AML-193 (cell line): ENCODE measurements around the gene BFSP1.
A peak's percentile ranks its signal among the peaks of the same experiment; 100 is the strongest.

ENCODE experiments used
- DNase-seq, 2 experiments: peaks; one replicate each; lab custom pipeline; 2025; lab: John Stamatoyannopoulos, UW

Gene BFSP1

DNA sequence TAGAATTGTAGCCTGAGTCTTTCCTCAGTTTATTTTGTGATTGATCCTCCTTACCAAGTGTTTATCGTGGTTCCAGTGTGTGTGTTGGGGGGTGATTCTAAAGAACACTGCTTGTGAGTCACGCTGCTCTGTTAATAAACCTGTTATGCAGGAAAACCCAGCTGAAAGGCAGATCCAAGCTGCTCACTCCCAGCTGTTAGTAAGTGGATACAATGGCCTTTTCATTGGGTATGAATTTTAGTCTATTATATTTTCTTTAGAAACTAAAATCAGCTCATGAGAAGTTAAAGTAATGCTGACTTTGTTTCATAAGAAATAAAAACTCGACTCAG, 26.5 kb upstream of the BFSP1 start:
- no peak for DNase-seq

DNA sequence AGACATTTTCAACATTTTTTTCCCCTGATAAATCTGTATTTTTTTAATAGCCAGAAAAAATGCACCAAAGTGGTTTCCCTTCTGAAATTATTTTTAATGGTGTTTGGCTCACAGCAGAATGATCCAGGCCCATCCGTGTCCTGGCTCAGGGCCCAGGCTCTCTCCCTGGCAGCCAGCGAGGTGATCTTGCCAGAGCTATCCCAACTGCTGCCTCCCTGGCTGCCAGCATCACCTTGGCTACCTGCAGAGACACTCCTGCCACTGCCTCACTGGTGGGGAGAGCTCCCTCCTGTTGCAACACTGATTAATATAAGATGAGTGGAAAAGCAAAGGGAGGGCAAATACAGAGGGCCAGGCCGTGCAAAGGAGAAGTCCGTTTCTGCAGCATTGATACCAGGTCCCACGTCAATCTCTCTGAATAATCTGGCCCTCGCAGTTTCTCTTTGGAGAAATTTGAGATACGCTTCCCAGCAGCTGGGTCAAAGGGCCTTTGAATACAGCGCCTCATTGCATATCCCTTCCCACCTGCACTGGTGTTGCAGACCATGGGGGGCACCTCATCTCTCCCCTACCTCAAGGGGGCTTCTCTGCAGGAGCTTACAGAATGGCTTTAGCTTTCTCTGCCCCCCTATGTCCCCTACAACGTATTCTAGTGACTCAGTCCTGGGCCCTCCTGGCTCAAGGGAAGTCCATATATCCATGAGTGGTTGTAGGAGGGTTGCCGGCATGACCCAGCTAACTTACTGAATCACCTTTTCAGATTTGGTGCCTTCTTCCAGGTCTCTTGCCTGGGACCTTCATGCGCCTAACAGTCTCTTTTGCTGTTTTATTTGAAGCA, 25.9 kb upstream of the BFSP1 start:
- DNase-seq: no peak

GRCh38 chr20:17555106-17555505, 23.9 kb upstream of the BFSP1 start:
- DNase-seq: no peak

- no peak for DNase-seq
These were observed 18.0 kb upstream of the BFSP1 start for GRCh38 chr20:17549131-17549530.

GRCh38 chr20:17545127-17545526, 13.9 kb upstream of the BFSP1 start:
- no peak for DNase-seq

GRCh38 chr20:17543531-17544131, 12.5 kb upstream of the BFSP1 start:
- no peak for DNase-seq

GRCh38 chr20:17542993-17543412, 11.8 kb upstream of the BFSP1 start:
- no peak for DNase-seq

- no peak for DNase-seq
These were observed 11.3 kb upstream of the BFSP1 start for GRCh38 chr20:17542481-17542880.

DNA sequence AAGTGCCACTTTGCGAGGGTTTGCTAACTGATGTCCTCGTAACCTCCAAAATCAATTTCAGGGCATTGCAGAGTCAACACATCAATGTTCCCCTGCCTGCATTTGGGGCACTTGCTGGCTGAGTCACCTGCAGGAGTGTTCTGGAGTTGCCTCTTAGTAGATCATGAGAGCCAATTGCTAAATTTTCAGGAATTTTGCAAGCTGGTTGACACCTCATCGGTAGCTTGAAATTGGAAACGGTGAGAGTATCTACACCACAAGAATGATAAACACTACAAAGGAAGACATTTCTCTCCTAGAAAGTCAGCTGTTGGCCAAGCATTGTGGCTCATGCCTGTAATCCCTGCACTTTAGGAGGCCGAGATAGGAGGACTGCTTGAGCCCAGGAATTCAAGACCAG, 10.8 kb upstream of the BFSP1 start:
- no peak for DNase-seq

DNA sequence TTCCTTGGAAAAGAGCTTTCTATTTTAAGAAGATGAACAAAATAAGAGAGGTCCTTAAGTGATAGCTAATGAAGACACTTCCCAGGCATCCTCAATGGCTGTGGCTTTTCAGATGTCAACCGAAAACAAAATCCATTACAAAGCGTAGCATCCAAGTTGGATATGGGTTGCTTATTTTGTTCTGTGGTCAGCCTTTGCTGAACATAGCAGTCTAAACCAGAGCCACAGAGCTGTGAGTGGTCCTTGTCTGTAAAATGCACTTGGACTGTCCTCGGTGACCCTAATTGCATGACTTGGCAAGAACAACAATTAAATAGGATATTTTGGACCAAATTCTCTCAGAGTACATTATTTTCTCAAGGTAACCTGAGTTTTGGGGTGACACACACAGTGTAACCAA, 10.4 kb upstream of the BFSP1 start:
- no peak for DNase-seq

DNA sequence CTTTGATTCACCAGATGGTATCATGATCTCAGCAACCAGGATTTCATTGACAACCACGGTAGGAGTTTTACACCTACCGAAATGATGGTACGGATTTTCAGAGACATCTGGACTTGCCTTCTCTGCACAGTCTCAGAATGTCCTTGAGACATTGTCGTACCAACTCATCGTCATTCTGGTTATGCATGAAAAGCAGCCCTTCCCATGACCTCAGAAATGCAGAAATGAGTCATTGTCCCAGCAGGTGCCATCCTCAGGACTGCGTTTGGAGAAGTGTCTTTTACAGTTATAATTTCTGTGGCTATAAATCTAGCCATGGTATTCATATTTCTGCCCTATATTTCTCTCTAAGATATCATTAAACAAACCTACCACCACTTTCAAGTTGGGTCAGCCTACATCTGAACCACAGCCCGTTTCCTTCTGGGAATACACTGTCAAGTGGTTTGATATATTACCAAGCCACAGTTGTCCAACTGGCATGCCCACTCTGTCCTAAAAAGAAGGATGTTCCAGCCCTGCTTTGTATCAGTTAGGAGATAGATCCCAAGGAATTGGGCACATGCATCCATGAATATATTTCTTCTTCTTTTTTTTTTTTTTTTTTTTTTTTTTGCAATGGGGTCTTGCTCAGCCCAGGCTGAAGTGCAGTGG, 7.5 kb upstream of the BFSP1 start:
- DNase-seq: no peak

DNA sequence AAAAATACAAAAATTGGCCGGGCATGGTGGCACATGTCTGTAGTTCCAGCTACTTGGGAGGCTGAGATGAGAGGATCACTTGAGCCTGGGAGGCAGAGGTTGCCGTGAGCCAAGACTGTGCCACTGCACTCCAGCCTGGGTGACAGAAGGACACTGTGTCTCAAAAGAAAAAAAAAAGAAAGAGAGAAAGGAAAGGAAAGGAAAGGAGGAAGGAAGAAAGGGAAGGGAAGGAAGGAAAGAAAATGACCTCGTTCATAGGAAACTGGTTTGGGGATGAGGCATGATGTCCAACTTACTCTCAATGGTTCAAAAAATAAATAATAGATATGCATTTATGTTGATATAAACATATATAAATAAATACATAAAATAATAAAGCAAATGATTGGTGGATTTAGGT, 6.8 kb upstream of the BFSP1 start:
- DNase-seq: no peak

DNA sequence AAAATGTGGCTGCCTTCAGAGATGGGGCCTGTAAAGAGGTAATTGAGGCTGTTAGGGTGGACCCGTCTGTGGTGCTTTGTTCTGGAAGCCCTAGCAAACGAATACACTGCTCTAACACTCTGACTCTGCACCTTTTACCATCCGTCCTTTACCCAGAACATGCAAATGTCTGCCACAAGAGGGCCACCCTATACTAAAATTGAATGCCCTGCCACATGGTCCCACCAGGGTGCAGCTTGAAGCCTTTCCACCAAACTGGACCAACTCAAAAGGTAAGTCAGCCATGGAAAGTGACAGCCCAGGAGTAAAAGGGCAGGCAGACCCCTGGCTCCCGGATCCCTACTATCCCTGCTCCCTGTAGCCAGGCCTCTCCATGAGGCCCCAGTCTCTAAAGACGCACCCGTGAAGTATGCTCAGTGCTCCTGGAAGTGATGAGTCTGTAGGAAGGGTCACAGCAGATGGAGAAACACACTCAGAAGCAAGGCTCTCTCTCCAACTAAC, 5.8 kb upstream of the BFSP1 start:
- DNase-seq: peak; percentile 65 to 66

GRCh38 chr20:17534077-17534476, 2.9 kb upstream of the BFSP1 start:
- no peak for DNase-seq

GRCh38 chr20:17533396-17533795, 2.2 kb upstream of the BFSP1 start:
- peak; percentile 5 to 17 for DNase-seq

DNA sequence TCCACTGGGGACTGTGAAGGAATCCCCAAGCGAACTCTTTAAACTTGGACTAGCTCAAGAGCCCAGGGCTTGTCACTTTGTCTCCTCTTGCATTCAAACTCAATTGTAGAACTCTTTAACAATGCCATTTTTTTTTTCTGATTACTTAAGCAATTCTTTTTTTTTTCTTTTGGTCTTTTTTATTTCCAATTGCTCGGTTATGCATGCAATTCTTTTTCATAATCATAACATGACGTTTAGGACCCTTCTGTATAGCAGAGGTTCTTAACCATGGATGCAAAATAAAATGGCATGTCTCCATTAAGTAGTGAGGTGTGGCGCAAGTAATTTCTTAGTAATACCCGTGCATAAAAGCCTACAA, 466 bp upstream of the BFSP1 start:
- no peak for DNase-seq

- no peak for DNase-seq
These were observed 1.0 kb downstream of the BFSP1 start for GRCh38 chr20:17530153-17530552.

DNA sequence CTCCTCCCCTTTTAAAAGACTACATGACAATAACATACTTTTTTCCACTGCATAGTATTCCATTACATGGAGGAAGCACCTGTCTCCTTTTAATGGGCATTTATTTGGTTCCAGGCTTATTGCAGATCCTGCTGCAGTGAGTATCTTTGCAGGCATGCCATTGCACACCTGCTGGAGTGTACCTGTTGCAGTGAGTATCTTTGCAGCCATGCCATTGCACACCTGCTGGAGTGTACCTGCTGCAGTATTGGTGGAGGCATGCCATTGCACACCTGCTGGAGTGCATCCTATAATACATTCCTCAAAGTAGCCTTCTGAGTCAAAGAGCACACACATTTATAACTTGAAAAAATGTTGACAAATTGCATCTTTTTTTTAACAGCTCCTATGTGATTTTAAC, 1.6 kb downstream of the BFSP1 start:
- DNase-seq: no peak

DNA sequence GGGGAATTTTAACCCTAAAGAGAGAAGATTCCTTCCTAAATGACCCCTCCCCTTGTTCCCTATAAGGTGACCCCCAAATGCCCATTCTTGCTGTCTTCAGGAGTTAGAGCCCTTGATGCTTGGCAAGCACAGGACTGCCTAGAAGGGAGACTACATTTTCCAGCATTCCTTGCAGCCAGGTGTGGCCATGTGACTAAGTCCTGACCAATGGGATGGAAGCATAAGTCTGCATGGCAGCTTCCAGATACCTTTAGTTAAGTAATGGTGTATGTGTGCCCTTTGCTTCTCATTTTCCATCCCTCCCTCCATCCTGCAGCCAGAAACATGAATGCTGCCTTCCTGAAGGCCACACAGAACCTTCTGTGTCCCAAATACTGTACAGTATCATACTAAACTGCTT, 5.5 kb downstream of the BFSP1 start:
- DNase-seq: no peak

- no peak for DNase-seq
These were observed 6.0 kb downstream of the BFSP1 start for GRCh38 chr20:17525132-17525531.

- DNase-seq: no peak
These were observed 6.6 kb downstream of the BFSP1 start for GRCh38 chr20:17524560-17524959.

DNA sequence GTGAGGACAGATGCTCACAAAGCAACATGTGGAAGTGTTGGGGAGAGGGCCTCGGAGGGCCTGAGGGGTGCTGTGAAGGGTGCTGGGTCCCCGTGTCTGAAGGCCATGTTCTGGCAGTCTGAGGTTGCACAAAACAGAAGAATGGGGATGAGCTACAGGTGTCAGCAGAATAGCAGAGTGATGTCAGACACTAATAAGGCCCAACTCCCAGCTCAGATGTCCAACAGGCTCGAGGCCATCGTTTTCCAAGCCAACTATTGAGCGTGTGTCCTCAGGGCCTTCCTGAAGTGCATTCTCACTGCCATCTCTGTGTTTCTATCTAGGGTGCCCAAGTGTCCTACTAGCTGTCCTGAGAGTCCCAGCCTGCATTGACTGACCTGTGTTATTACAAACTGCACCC, 7.9 kb downstream of the BFSP1 start:
- no peak for DNase-seq

- no peak for DNase-seq
These were observed 8.7 kb downstream of the BFSP1 start for GRCh38 chr20:17522528-17522927.
